ENCODE data around the gene TEKT1.

The TEKT1 gene

GRCh38 chr17:6756425-6757031 lies 75.0 kb downstream of the TEKT1 start:
- no peak for DNase-seq

- no peak for DNase-seq
These were observed 75.8 kb downstream of the TEKT1 start, which contains the start of gene XAF1 for GRCh38 chr17:6755731-6756184. Gene XAF1, plus strand, starts transcription at chr17:6756046. Its CDS starts 33 bp downstream, at chr17:6756079.

GRCh38 chr17:6755281-6755680 lies 76.2 kb downstream of the TEKT1 start:
- DNase-seq, result no peak

- no peak for DNase-seq
These were observed 78.0 kb downstream of the TEKT1 start for GRCh38 chr17:6753546-6753945.

- no peak for DNase-seq
These were observed 78.5 kb downstream of the TEKT1 start for GRCh38 chr17:6753006-6753445.

GRCh38 chr17:6752068-6752909 lies 79.2 kb downstream of the TEKT1 start:
- DNase-seq, result no peak

- no peak for DNase-seq
These were observed 82.0 kb downstream of the TEKT1 start for GRCh38 chr17:6749519-6749918.

GRCh38 chr17:6748617-6749016 lies 82.9 kb downstream of the TEKT1 start:
- DNase-seq, result no peak
